Small intestine (tissue), 7 donors: Measurements from ENCODE around the gene PSMA1. TPM values are rescaled to one million over a fixed set of nuclear protein-coding genes. Genes with fewer than 3 reads are reported as not detected.
"Not testable (repeated sequence)": the region's sequence is repeated elsewhere in the genome, so short reads cannot be mapped to it uniquely, and the experiment has no call there.

ENCODE experiments used
- DNase-seq, 2 donors: peaks; one replicate each; pipeline versions ENCODE4 v3.0.0 to v3.0.0-alpha.2; 2013
- FAIRE-seq: peaks from 2 replicates; lab custom pipeline; 2012; peaks lifted over from hg19 to GRCh38; lab: Jason Lieb, UNC
- H3K27ac ChIP-seq, 3 donors: one replicate each; pipeline ENCODE4 v1.5.1; 2013; ENCODE audit warnings: low read length in 2 of 3, mild to moderate bottlenecking in 2 of 3, control low read depth in 1 of 3, inconsistent platforms in 1 of 3, low read depth in 1 of 3, moderate library complexity in 1 of 3
- H3K27me3 ChIP-seq, 3 donors: one replicate each; pipeline ENCODE4 v1.6.1; 2013; ENCODE audit warnings: low read length in 3 of 3, inconsistent platforms in 1 of 3; ENCODE audit not compliant: control insufficient read depth in 3 of 3, insufficient read depth in 3 of 3
- H3K36me3 ChIP-seq, 3 donors: one replicate each; pipeline ENCODE4 v1.6.1; 2013; ENCODE audit warnings: low read length in 3 of 3, inconsistent platforms in 1 of 3, low read depth in 1 of 3, mild to moderate bottlenecking in 1 of 3, moderate library complexity in 1 of 3; ENCODE audit not compliant: control insufficient read depth in 3 of 3, insufficient read depth in 2 of 3
- H3K4me1 ChIP-seq, 3 donors: one replicate each; pipeline ENCODE4 v1.6.1; 2013; ENCODE audit warnings: low read length in 2 of 3, inconsistent platforms in 1 of 3, low read depth in 1 of 3, mild to moderate bottlenecking in 1 of 3, moderate library complexity in 1 of 3; ENCODE audit not compliant: control insufficient read depth in 3 of 3, insufficient read depth in 2 of 3
- H3K4me3 ChIP-seq, 3 donors: one replicate each; pipeline ENCODE4 v1.5.1; 2013; ENCODE audit warnings: low read length in 3 of 3, control low read depth in 1 of 3, inconsistent platforms in 1 of 3, low read depth in 1 of 3, mild to moderate bottlenecking in 1 of 3, moderate library complexity in 1 of 3
- H3K9me3 ChIP-seq, 2 donors: one replicate each; pipeline ENCODE4 v1.6.1; 2013; ENCODE audit warnings: low read depth in 1 of 2, low read length in 1 of 2; ENCODE audit not compliant: control insufficient read depth in 2 of 2, insufficient read depth in 1 of 2
- WGBS, 3 donors: extraction: QIAGEN DNeasy Blood & Tissue Kit; methylation state at CpG; one replicate each; pipeline ENCODE4 v1.1.7; 2013; 5-methylcytosine and 5-hydroxymethylcytosine counted together
- polyA plus RNA-seq, 4 donors: library from polyadenylated mRNA; stranded (reverse) in 3 of 4; unstranded in 1 of 4; fragments of 200-250 nt in 3 of 4; fragments of 120-200 nt in 1 of 4; gene quantifications; one replicate each; pipeline versions ENCODE4 v1.2.1 to v1.2.3, GENCODE V29; 2013
- donor health status: healthy with polysubstance abuse.
- donor health status: control.
- donor health status: control.
- donor health status: Bipolar disorder and iron deficiency.
- donor health status: healthy.

PSMA1 gene
- polyA plus RNA-seq, 4 donors, result 135 to 194 (median 155) TPM

DNA sequence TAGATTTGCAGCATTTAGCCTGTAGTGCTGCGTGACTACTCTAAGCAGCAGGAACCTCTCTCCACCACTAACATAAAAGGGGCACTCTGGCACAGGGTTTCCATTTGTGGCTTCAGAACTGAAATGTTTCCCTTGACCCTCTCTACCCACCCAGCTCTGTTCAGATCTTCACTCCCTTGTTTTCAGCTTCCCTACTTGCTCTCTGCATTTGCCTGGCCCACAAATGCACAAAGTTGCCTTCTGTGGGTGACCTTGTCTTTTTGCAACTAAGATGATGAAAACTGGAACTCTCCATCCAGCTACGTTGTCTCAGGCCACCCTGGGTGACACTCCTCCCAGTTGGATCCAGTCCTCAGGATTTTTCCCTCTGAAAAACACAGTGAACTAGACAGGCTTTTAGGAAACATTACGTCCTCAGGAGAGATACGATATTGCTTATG lies 19.8 kb upstream of the PSMA1 start:
- no peaks in the 10 kb centered on the region for H3K36me3 ChIP-seq
- 69 to 91% (median 75%) methylated on average over 4 of the region's 4 CpGs for WGBS, 3 donors
- no peaks in the 10 kb centered on the region for H3K9me3 ChIP-seq
- H3K4me3 ChIP-seq, result no peak overlapping the region
- FAIRE-seq, result no peak
- H3K27me3 ChIP-seq, result no peaks in the 10 kb centered on the region
- no peak for DNase-seq
- no peaks in the 10 kb centered on the region for H3K4me1 ChIP-seq
- H3K27ac ChIP-seq, result peak overlapping the region in 1 of 3 donors; percentile 54

DNA sequence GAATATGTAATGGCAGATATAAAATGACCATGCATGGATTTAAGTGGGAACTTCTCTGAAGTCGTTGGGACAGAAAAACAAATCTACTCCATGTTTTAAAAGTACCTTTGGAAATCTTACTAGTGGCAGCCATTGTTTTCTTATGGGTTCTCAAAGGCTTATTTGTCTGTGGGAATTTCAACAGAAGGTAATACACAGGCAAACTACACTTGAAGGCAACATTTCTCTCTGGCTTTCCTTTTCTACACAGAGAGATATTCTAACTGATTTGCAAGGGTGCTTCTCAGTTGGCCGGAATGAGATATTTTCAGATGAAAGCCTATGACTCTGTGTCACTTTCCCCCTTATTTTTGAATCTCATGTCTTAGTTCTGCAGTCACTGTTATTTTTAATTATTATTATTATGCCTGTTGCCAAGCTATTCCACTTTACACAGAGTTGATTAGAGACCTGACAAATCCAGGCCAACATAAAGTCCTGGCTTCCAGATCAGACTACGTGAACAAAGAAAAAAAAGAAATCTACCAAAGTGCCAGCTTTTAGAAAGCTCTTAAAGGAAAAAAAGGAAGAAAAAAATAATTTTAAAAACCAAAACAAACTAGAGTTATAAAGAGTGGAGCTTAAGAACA lies 18.9 kb upstream of the PSMA1 start:
- WGBS, 3 donors, result 72 to 90% (median 85%) methylated on average over 3 of the region's 3 CpGs
- Histone ChIP-seq H3K27me3 (no peaks in the 10 kb centered on the region), H3K9me3 (no peaks in the 10 kb centered on the region), H3K4me1 (no peaks in the 10 kb centered on the region), H3K36me3 (no peaks in the 10 kb centered on the region), H3K4me3 (no peak overlapping the region), H3K27ac (no peak overlapping the region)
- DNase-seq (no peak), FAIRE-seq (no peak)

DNA sequence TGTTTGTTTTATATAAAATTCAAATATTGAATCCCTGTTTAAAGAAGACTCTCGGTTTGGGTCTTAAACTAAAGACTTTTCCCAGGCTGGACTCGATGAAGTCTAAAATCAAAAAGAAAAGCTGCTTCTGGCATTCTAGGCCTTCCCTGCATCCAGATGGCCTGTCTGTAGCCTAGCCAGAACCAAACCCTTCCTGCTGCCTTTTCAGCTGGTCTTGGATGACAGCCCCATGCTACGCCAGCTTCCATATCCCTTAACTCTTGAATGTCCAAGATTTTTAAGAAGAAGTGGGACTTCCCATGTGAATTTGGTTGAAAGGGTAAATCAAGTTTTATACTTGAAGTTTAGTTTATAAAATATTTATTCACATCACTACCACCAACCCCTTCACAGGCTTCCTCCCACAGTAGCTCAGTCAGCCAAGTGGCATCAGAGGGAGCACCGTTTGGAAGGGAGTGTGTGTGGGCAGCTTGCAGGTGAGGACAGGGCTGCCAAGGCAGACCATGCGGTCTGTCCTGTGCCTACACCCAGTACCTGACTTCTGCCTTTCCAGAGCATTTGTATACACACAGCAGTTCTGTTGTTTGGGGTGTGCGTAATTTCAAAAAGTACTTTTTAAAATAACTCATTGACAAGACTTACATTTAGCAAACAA lies 18.2 kb upstream of the PSMA1 start:
- Histone ChIP-seq H3K27me3 (no peaks in the 10 kb centered on the region), H3K4me1 (no peaks in the 10 kb centered on the region), H3K36me3 (no peaks in the 10 kb centered on the region), H3K9me3 (no peaks in the 10 kb centered on the region), H3K27ac (no peak overlapping the region), H3K4me3 (no peak overlapping the region)
- FAIRE-seq (no peak), DNase-seq (no peak)
- WGBS, 3 donors, result 72 to 82% (median 81%) methylated on average over 6 of the region's 6 CpGs

DNA sequence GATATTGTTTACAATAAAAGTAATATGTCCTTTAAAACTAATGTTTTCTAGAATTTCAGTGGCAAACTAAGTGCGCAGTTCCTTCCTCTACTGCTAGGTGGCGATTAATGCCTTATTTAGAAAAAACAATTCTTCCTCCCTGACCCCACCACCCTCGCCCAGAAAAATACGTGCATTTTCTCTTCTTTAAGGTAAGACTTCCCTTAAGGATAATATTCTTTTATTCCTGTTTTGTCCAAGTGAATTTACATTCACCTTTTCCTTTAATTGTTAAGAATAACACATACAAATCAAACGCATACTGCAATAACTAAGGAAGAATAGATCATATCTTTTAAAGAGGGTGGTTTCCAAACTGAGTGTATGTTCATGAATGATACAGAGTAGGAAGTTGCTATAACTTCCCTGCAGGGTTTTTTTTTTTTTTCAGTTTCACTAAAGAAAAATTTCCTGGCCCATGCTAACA lies 17.0 kb upstream of the PSMA1 start:
- Histone ChIP-seq H3K27ac (no peak overlapping the region), H3K9me3 (no peaks in the 10 kb centered on the region), H3K4me1 (no peaks in the 10 kb centered on the region), H3K27me3 (no peaks in the 10 kb centered on the region), H3K36me3 (no peaks in the 10 kb centered on the region), H3K4me3 (no peak overlapping the region)
- peak; percentile 45 to 61 for DNase-seq
- WGBS, 3 donors, result 3 to 7% (median 5%) methylated on average over 5 of the region's 5 CpGs
- FAIRE-seq, result no peak

DNA sequence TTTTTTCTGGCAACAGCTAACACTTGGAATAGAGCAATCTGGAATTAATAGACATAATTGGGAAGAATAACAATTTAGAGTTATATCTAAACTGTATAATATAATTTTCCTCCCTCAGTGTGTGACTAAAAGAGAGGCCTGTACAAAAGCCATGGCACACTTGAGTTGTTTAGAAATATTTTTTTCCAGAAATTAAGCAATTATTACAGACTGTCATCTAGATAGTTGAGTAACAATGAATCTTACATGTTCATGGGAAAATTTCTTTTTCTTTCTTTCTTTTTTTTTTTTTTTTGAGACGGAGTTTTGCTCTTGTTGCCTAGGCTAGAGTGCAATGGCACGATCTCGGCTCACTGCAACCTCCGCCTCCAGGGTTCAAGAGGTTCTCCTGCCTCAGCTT lies 15.0 kb upstream of the PSMA1 start:
- not testable (repeated sequence) for DNase-seq, H3K27me3 ChIP-seq, H3K9me3 ChIP-seq, H3K27ac ChIP-seq, FAIRE-seq, H3K36me3 ChIP-seq, H3K4me1 ChIP-seq, H3K4me3 ChIP-seq
- WGBS, 3 donors, result 86 to 97% (median 88%) methylated on average over 4 of the region's 4 CpGs

DNA sequence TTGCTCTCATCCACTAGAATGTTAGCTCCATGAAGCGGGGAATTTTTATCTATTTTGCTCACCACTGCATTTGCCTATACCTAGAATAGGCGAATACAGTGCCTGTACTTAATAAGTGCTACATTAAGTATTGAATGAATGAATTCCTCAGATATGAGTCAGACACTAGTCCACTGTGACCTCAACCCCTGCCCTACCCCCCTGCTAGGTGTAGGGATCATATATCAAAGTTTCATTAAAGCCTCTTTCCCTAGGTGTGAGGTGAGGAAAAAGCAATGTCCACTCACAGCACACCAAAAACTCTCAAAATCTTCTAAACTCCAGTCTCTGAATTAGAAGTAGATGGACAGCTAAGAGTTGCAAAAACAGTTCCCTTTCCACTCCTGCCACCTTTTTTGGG lies 9.8 kb upstream of the PSMA1 start:
- FAIRE-seq (no peak), DNase-seq (no peak)
- H3K27ac ChIP-seq, result no peak overlapping the region
- no peak overlapping the region for H3K4me3 ChIP-seq
- no peaks in the 10 kb centered on the region for H3K27me3 ChIP-seq
- WGBS, 3 donors, result 91 to 94% (median 91%) methylated on average over 2 of the region's 2 CpGs
- no peaks in the 10 kb centered on the region for H3K4me1 ChIP-seq
- H3K36me3 ChIP-seq, result no peaks in the 10 kb centered on the region
- no peaks in the 10 kb centered on the region for H3K9me3 ChIP-seq

DNA sequence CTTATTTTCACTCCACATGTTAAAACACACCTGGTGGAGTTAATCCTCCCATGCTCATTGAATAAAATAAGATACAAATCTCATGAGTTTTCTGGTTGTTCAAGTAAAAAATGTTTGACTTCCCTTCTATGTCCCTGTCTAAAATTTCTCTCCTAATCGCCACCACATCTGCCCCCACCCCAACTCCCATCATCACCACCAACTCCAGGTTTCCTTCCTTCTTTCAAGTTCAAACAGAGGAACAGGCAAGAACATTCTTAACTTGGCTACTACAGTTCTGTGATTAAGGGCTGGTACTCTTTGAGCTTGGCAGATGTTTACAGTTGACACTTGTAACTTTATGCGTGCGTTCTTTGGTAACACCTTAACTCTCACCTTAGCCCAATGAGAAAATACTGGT lies 9.1 kb upstream of the PSMA1 start:
- H3K4me1 ChIP-seq, result no peaks in the 10 kb centered on the region
- no peaks in the 10 kb centered on the region for H3K9me3 ChIP-seq
- DNase-seq, result no peak
- no peak overlapping the region for H3K27ac ChIP-seq
- H3K36me3 ChIP-seq, result no peaks in the 10 kb centered on the region
- no peak overlapping the region for H3K4me3 ChIP-seq
- 87 to 91% (median 90%) methylated on average over 3 of the region's 3 CpGs for WGBS, 3 donors
- H3K27me3 ChIP-seq, result no peaks in the 10 kb centered on the region
- FAIRE-seq, result no peak

DNA sequence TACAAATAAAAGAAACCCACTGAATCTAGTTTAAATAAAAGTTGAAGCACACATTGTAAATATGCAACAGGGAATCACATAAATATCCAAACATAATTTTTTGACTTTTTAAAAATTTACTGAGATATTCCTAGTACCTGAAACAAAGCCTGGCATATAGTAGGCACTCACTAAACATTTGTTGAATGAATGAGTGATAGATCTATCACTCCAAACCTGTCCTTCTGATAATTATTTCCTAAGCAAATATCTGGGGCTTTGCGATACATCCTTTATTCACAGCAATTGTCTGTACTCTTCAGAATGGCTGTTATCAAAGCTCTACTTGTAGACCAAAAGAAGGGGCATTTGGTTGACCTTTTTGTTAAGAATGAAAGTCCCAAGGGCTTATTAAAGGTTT lies 2.6 kb upstream of the PSMA1 start:
- H3K9me3 ChIP-seq, result no peaks in the 10 kb centered on the region
- no peaks in the 10 kb centered on the region for H3K4me1 ChIP-seq
- no peak overlapping the region for H3K27ac ChIP-seq
- FAIRE-seq (no peak), DNase-seq (no peak)
- peaks cover 0 to 4% (median 0%) of the 10 kb centered on the region in 3 donors for H3K36me3 ChIP-seq
- WGBS, 3 donors, result 95 to 100% (median 100%) methylated on average over 1 of the region's 1 CpG
- no peaks in the 10 kb centered on the region for H3K27me3 ChIP-seq
- no peak overlapping the region for H3K4me3 ChIP-seq
